Common myeloid progenitor, CD34-positive (primary cell): ENCODE measurements around the gene SEMA6C.

ENCODE experiments used
- CTCF ChIA-PET: fragments of 350-600 bp; sonication (Branson Sonifier 250); formaldehyde crosslinking; loops from one replicate; lab custom pipeline; 2021; ENCODE audit warnings: antibody characterized with exemption; lab: Charles Lee
- POLR2A ChIA-PET: fragments of 350-600 bp; sonication (Branson Sonifier 250); formaldehyde crosslinking; loops from one replicate; lab custom pipeline; 2021; ENCODE audit warnings: antibody characterized with exemption; lab: Charles Lee
- DNase-seq, 3 donors: peaks; one replicate each; pipeline versions ENCODE4 v3.0.0 to v3.0.0-alpha.2; 2013
- H3K27ac ChIP-seq, 2 experiments: 1 replicate in 1 of 2; 2 replicates in 1 of 2; pipeline ENCODE4 v1.7.0; 2013; ENCODE audit warnings: inconsistent platforms in 2 of 2, low read length in 2 of 2, mild to moderate bottlenecking in 2 of 2, low read depth in 1 of 2, moderate library complexity in 1 of 2; ENCODE audit not compliant: severe bottlenecking in 2 of 2, insufficient read depth in 1 of 2, poor library complexity in 1 of 2
- H3K27me3 ChIP-seq, 5 experiments: replicated peaks in 2 of 5; 1 replicate in 3 of 5; 2 replicates in 2 of 5; pipeline versions ENCODE4 v1.6.1 to v1.7.0; 2013; ENCODE audit warnings: low read length in 4 of 5, mild to moderate bottlenecking in 2 of 5, moderate library complexity in 2 of 5, inconsistent platforms in 1 of 5; ENCODE audit not compliant: insufficient read depth in 5 of 5, control insufficient read depth in 4 of 5
- H3K36me3 ChIP-seq, 4 experiments: 1 replicate in 2 of 4; 2 replicates in 2 of 4; pipeline versions ENCODE4 v1.6.1 to v1.7.0; 2013; ENCODE audit warnings: low read length in 3 of 4, control low read depth in 1 of 4, mild to moderate bottlenecking in 1 of 4; ENCODE audit not compliant: control insufficient read depth in 4 of 4, insufficient read depth in 4 of 4
- H3K4me1 ChIP-seq, 4 experiments: 1 replicate in 3 of 4; 2 replicates in 1 of 4; pipeline versions ENCODE4 v1.6.1 to v1.7.1; 2013; ENCODE audit warnings: low read length in 3 of 4, mild to moderate bottlenecking in 3 of 4, control low read depth in 1 of 4, inconsistent platforms in 1 of 4, moderate library complexity in 1 of 4; ENCODE audit not compliant: control insufficient read depth in 4 of 4, insufficient read depth in 4 of 4; ENCODE audit errors: control extremely low read depth in 1 of 4
- H3K4me3 ChIP-seq, 7 experiments: 1 replicate in 4 of 7; 2 replicates in 3 of 7; pipeline versions ENCODE4 v1.5.1 to v1.7.0; 2013; ENCODE audit warnings: mild to moderate bottlenecking in 7 of 7, low read length in 6 of 7, moderate library complexity in 6 of 7, inconsistent platforms in 2 of 7, low read depth in 2 of 7, control low read depth in 1 of 7; ENCODE audit not compliant: insufficient read depth in 4 of 7, control insufficient read depth in 1 of 7; ENCODE audit errors: extremely low read depth in 1 of 7
- H3K9me3 ChIP-seq, 5 experiments: 1 replicate in 4 of 5; 2 replicates in 1 of 5; pipeline versions ENCODE4 v1.6.1 to v1.7.1; 2013; ENCODE audit warnings: low read length in 4 of 5, mild to moderate bottlenecking in 2 of 5, inconsistent platforms in 1 of 5, low read depth in 1 of 5, moderate library complexity in 1 of 5; ENCODE audit not compliant: control insufficient read depth in 4 of 5, insufficient read depth in 2 of 5; ENCODE audit errors: control extremely low read depth in 1 of 5
- WGBS: methylation state at CpG from one replicate; pipeline ENCODE4 v1.1.5; 2013; ENCODE audit not compliant: insufficient coverage; 5-methylcytosine and 5-hydroxymethylcytosine counted together

SEMA6C gene

DNA sequence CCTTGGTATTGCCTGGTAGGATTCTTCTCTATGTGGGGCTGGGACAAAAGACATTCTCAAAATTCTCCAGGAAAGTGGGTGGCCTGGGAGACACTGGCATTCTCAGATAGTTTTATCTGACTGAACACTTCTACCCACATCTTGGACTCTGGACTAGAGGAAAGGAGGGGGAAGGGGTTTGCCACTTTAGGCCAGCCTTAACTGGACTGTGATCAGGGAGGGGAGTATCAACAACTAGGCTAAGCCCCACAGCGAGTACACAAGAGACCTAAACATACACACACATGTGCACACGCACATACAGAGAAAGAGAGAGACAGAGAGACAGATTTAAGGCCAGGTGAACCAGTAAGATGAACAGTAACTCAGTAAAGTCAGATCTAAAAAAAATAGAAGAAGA, 1.2 kb upstream of the SEMA6C start:
- Histone ChIP-seq H3K9me3 (no peaks in the 10 kb centered on the region), H3K27me3 (peaks cover 0 to 13% (median 0%) of the 10 kb centered on the region in 5 experiments), H3K4me1 (peaks cover 0 to 36% (median 25%) of the 10 kb centered on the region in 4 experiments), H3K36me3 (no peaks in the 10 kb centered on the region), H3K27ac (no peak overlapping the region), H3K4me3 (peak overlapping the region in 2 of 7 experiments; percentile 80)
- 100% methylated on average over 1 of the region's 2 CpGs for WGBS
- ChIA-PET CTCF (interaction anchor here (1.2 kb wide), 1 partner anchor 9 kb away, joined by 3 read pairs; the partner anchor contains the start of gene TNFAIP8L2), POLR2A (no interaction called here)
- DNase-seq = no peak

DNA sequence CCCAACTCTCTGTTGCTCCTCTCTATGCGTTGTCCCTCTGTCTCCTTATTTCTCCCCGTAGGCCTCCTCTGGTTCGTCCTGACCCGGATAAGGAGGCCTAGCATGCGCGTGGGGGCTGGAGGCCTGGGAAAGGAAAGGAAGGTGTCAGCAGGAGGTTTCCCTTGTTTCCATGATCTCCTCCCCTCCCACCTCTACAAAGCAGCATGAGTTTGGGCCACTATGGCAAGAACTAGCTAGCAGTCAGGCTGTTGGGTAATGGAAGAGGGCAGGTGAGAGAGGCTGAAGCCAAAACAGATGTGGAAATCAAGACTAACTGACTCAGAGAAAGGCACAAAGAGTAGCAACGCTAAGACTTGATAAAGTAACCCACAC, 687 bp upstream of the SEMA6C start:
- CTCF ChIA-PET = interaction anchor here (1.2 kb wide), 1 partner anchor 10 kb away, joined by 3 read pairs; the partner anchor contains the start of gene TNFAIP8L2
- no peak for DNase-seq

DNA sequence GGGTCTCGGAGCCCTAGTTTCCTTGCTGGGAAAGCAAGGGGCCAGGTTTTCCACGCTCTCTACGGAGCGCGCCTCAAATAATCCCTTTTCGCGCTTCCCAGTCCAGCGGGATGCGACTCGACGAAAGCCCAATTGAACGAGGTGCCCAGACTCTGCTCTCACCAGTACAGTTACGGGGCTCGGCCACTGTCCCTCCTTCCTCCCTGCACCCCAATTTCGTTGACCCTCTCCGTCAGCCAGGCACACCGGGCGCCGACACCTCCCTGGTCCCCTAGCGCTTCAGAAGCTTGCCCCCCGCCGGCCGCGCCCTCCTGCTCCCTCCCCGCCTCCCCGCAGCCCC, 389 bp downstream of the SEMA6C start:
- peak overlapping the region; percentile 59 to 89 (median 80) for H3K4me3 ChIP-seq
- CTCF ChIA-PET = interaction anchor here (1.2 kb wide), 1 partner anchor 46 kb away, joined by 5 read pairs; no protein-coding TSS in a partner anchor
- no peaks in the 10 kb centered on the region for H3K9me3 ChIP-seq
- WGBS = under 1% methylated on average over 26 of the region's 26 CpGs
- POLR2A ChIA-PET = no interaction called here
- DNase-seq = no peak
- H3K27ac ChIP-seq = no peak overlapping the region
- H3K36me3 ChIP-seq = peaks cover 0 to 3% (median 0%) of the 10 kb centered on the region in 4 experiments
- H3K27me3 ChIP-seq = peaks cover 0 to 13% (median 0%) of the 10 kb centered on the region in 5 experiments
- peaks cover 0 to 36% (median 25%) of the 10 kb centered on the region in 4 experiments for H3K4me1 ChIP-seq

More for the DNA sequence above, 687 bp upstream of the SEMA6C start:
- 27% methylated on average over 3 of the region's 7 CpGs for WGBS
- peak overlapping the region; percentile 59 to 89 (median 80) for H3K4me3 ChIP-seq
- H3K4me1 ChIP-seq = peaks cover 0 to 36% (median 25%) of the 10 kb centered on the region in 4 experiments
- peaks cover 0 to 13% (median 0%) of the 10 kb centered on the region in 5 experiments for H3K27me3 ChIP-seq
- H3K36me3 ChIP-seq = no peaks in the 10 kb centered on the region
- no peaks in the 10 kb centered on the region for H3K9me3 ChIP-seq
- no peak overlapping the region for H3K27ac ChIP-seq
- POLR2A ChIA-PET = no interaction called here

DNA sequence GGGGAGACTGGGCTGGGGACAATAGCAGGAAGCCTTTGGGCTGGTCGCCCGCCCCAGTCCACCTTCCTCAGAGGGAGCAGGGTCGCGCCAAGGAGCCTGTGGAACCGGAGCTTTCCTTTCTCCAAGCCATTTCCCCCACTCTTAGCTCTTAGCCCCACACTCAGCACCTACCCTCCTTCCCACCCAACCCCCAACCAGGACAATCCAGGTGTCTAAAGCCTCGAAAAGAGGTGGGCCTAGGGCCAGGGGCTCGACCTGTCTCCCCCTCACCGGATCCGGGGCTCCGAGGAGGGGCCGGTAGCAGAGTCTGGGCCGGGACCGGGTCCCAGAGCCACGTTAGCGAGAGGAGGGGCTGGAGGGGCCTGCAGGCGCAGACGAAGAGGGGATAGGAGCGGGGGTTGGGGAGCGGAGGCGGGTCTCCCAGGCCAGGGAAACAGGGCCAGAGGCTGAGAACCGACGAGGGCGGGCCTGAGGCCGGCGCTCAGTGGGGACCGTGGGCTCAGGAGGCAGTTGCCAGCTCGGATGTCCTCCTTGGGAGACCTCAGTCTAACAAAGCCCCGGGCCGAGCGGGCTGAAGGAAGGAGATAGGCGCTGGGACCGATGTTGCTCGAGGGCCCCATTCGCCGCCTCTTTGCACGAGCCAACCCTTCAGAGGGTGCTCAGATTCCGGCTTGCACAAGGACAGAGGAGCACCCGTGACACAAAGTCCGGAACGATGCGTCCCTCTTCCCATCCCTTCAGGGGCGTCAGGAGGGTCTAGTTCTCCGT, 943 bp downstream of the SEMA6C start:
- Histone ChIP-seq H3K4me3 (peak overlapping the region; percentile 59 to 89 (median 80)), H3K27ac (no peak overlapping the region), H3K9me3 (no peaks in the 10 kb centered on the region), H3K36me3 (peaks cover 0 to 3% (median 0%) of the 10 kb centered on the region in 4 experiments), H3K4me1 (peaks cover 0 to 36% (median 25%) of the 10 kb centered on the region in 4 experiments), H3K27me3 (peaks cover 0 to 13% (median 0%) of the 10 kb centered on the region in 5 experiments)
- ChIA-PET CTCF (interaction anchor here (0.7 to 5.6 kb wide), 5 partner anchors 10 to 46 kb away, joined by 4 to 26 read pairs (median 7); partner anchors contain the start of gene TNFAIP8L2), POLR2A (interaction anchor here (1.0 kb wide), 1 partner anchor 12 kb away, joined by 4 read pairs; no protein-coding TSS in a partner anchor)
- peak in 1 of 3 donors; percentile 33 for DNase-seq
- 24% methylated on average over 36 of the region's 43 CpGs for WGBS

DNA sequence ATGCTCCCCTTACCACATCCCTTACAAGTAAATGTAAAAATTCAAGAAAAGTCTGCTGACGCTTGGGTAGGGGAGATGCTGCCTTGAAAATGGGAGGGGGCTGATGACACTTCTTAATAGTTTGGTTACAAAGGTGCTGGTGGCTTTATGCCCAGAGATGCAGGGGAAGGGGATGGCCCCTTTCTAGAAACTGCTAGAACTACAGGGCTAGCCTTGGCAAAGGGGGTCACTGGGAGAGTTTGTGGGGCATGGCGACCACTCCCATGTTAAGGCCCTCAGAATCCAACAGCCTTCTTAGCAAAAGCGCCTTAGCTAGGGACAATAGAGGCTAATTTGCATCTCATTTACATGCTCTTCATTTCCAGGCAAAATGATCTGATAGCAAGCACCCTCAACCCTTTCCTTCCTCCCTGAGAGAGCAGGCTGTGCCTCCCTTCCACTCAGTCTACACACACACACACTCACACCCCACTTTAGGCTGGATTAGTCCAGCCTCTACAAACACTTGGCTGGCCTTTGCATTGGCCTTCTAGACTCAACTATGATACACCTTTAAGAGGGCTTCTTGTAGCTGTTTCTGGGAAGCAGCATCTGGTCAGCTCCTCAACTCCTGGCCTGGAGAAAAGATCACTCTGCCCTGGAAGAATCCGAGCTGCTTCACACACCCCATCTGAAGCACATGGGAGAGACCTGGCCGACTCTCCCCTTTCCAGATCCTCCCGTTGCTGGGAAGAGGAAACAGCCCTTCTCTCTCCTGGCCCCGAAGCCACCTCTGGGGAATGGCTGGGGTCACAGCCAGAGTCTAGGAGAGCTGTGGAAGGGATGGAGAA, 1.7 kb downstream of the SEMA6C start:
- H3K4me1 ChIP-seq = peaks cover 0 to 36% (median 25%) of the 10 kb centered on the region in 4 experiments
- POLR2A ChIA-PET = interaction anchor here (1.0 kb wide), 1 partner anchor 13 kb away, joined by 4 read pairs; no protein-coding TSS in a partner anchor
- 100% methylated on average over 1 of the region's 7 CpGs for WGBS

DNA sequence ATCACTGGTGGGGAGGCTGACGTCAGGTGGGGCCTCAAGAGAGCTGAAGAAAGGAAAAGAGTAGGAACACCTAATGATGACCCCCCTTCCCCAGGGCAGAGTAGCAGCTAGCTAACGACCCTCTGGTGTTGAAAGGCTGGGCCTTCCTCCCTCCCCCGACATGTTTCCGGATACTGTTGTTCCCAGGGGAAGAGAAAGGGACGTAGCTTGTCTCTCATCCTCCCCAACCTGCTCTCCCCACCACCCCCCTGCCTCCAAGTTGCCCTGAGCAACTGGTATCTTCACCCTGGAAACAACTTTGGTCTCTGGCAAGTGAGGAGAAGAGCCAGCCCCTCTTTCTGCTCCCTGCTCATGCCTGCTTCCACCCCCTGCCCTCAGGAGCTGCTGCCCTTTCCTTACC, 2.4 kb downstream of the SEMA6C start:
- no peak for DNase-seq
- peaks cover 0 to 12% (median 0%) of the 10 kb centered on the region in 4 experiments for H3K36me3 ChIP-seq
- POLR2A ChIA-PET = interaction anchor here (0.5 to 1.8 kb wide), 2 partner anchors 11 to 13 kb away, joined by 4 read pairs; no protein-coding TSS in a partner anchor
- CTCF ChIA-PET = interaction anchor here (1.2 to 5.6 kb wide), 6 partner anchors 9 to 100 kb away, joined by 3 to 26 read pairs (median 6); partner anchors contain the start of gene TNFAIP8L2
- peaks cover 0 to 13% (median 0%) of the 10 kb centered on the region in 5 experiments for H3K27me3 ChIP-seq
- H3K4me3 ChIP-seq = no peak overlapping the region
- WGBS = 87% methylated on average over 3 of the region's 5 CpGs
- H3K4me1 ChIP-seq = peaks cover 0 to 36% (median 25%) of the 10 kb centered on the region in 4 experiments
- H3K9me3 ChIP-seq = no peaks in the 10 kb centered on the region
- no peak overlapping the region for H3K27ac ChIP-seq

More for the DNA sequence above, 1.7 kb downstream of the SEMA6C start:
- CTCF ChIA-PET = interaction anchor here (0.6 to 5.6 kb wide), 8 partner anchors 9 to 45 kb away, joined by 3 to 26 read pairs (median 4); partner anchors contain the start of gene TNFAIP8L2
- Histone ChIP-seq H3K27me3 (peaks cover 0 to 13% (median 0%) of the 10 kb centered on the region in 5 experiments), H3K9me3 (no peaks in the 10 kb centered on the region), H3K27ac (no peak overlapping the region), H3K4me3 (peak overlapping the region in 3 of 7 experiments; percentile 50 to 89 (median 83)), H3K36me3 (peaks cover 0 to 7% (median 0%) of the 10 kb centered on the region in 4 experiments)
- DNase-seq = no peak
